Right lobe of liver (tissue), 6 donors: ENCODE results near the gene GATA2. TPM values are rescaled to one million over a fixed set of nuclear protein-coding genes. Genes with fewer than 3 reads are reported as not detected.
A peak's percentile ranks its signal among the peaks of the same experiment; 100 is the strongest.

ENCODE experiments used
- ATAC-seq, 4 donors: fragments of 200-7000 bp; cut with Tn5 transposase; one replicate each; pipeline ENCODE4 v1.9.1; 2020; ENCODE audit warnings: mild to moderate bottlenecking in 4 of 4, moderate library complexity in 4 of 4
- DNase-seq, 3 donors: peaks; one replicate each; pipeline ENCODE4 v3.0.0-alpha.2; 2020
- H3K27ac ChIP-seq, 3 donors: fragments of 200-600 bp; one replicate each; pipeline ENCODE4 v1.8.0; 2022
- H3K27me3 ChIP-seq, 2 donors: fragments of 200-600 bp; one replicate each; pipeline ENCODE4 v1.8.0; 2022
- H3K36me3 ChIP-seq, 4 donors: fragments of 200-600 bp; sonication (generic) in 1 of 4; one replicate each; pipeline versions ENCODE4 v1.5.1 to v1.8.0; 2017 to 2022; ENCODE audit warnings: control low read depth in 1 of 4
- H3K4me1 ChIP-seq, 4 donors: fragments of 200-600 bp; sonication (generic) in 1 of 4; one replicate each; pipeline versions ENCODE4 v1.5.1 to v1.8.0; 2017 to 2022; ENCODE audit warnings: control low read depth in 1 of 4
- H3K4me3 ChIP-seq, 3 donors: fragments of 200-600 bp; one replicate each; pipeline ENCODE4 v1.8.0; 2022
- H3K9me3 ChIP-seq, 4 donors: fragments of 200-600 bp; sonication (generic) in 1 of 4; one replicate each; pipeline versions ENCODE4 v1.5.1 to v1.8.0; 2017 to 2022; ENCODE audit warnings: control low read depth in 1 of 4
- CTCF ChIP-seq, 4 donors: fragments of 200-600 bp in 3 of 4; fragments of 450-650 bp in 1 of 4; IDR thresholded peaks; one replicate each; pipeline versions ENCODE4 v1.5.1 to v1.8.0; 2016 to 2022; ENCODE audit warnings: antibody characterized with exemption in 4 of 4, mild to moderate bottlenecking in 2 of 4
- POLR2A ChIP-seq: fragments of 450-650 bp; IDR thresholded peaks from one replicate; pipeline ENCODE4 v1.6.1; 2017; ENCODE audit warnings: antibody characterized with exemption, mild to moderate bottlenecking
- WGBS: methylation state at CpG from one replicate; pipeline ENCODE4 v1.1.6; 2018; ENCODE audit warnings: low coverage, low lambda C conversion rate; ENCODE audit not compliant: insufficient coverage; ENCODE audit errors: missing lambda C conversion rate; 5-methylcytosine and 5-hydroxymethylcytosine counted together
- intact Hi-C, 2 donors: fragments of 100-400 bp; cut with DNase I; formaldehyde crosslinking; loops; one replicate each; pipeline versions ENCODE4 v1.11.2 to v1.14.1; 2022
- total RNA-seq, 6 experiments: library from RNA; depleted of rRNA in 2 of 6; stranded (reverse); fragments of >200 nt in 2 of 6; fragmentation: NEBNext Ultra II Directional in 3 of 6; extraction: Animal tissue kit (Norgen Biotek cat#: 25700) in 3 of 6; gene quantifications; one replicate each; pipeline versions ENCODE4 v1.1.0 to v1.2.4, GENCODE V29; 2016 to 2023
- donor health status: DM: no; HTN: yes; CAD: no.
- donor health status: DM: no; HTN: no; CAD: no.
- donor health status: DM: no; HTN: no; CAD: no.
- donor health status: DM: no; HTN: yes; CAD: no.
- donor health status: DM: no; HTN: yes; CAD: no.

Gene GATA2
- total RNA-seq, 6 experiments from 2014 or later, result 0.60 to 1.3 (median 0.76) TPM

DNA sequence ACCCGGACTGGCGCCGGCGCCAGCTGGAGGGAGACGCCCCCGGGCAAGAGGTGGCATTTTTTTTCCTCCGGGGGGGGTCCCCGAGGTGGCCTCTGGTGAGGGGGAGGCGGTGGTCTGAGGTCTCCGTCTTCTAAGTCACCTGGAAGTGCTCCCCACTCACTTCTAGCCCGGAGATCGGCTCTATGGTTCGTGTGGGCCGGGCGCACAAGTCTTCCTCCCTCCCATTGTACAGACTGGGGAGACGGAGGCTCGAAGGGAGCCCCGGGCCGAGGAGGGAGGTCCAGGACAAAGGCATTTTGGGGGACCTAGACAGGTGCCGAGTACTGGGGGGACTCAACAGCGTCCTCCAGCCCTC, 4.4 kb downstream of the GATA2 start:
- TF ChIP-seq CTCF (IDR thresholded peaks at IDR 0.05) (no peak), POLR2A (no peak)
- H3K36me3 ChIP-seq, result no peaks in the 10 kb centered on the region
- no peaks in the 10 kb centered on the region for H3K9me3 ChIP-seq
- H3K4me3 ChIP-seq, result peak overlapping the region; percentile 32 to 47 (median 38)
- ATAC-seq (no peak), DNase-seq (no peak)
- WGBS, result 4% methylated on average over 11 of the region's 21 CpGs
- peaks cover 0 to 53% (median 5%) of the 10 kb centered on the region in 4 donors for H3K4me1 ChIP-seq
- peak overlapping the region in 2 of 3 donors; percentile 4 to 10 for H3K27ac ChIP-seq
- H3K27me3 ChIP-seq, result peaks cover 25 to 74% of the 10 kb centered on the region in 2 donors
- intact Hi-C loops, result no loop called here

GRCh38 chr3:128487813-128488635, 5.0 kb downstream of the GATA2 start:
- Histone ChIP-seq H3K4me3 (peak overlapping the region; percentile 37 to 51 (median 47)), H3K36me3 (no peaks in the 10 kb centered on the region), H3K27me3 (peaks cover 25 to 70% of the 10 kb centered on the region in 2 donors), H3K4me1 (peaks cover 0 to 53% (median 5%) of the 10 kb centered on the region in 4 donors), H3K9me3 (no peaks in the 10 kb centered on the region), H3K27ac (no peak overlapping the region)
- ATAC-seq, result peak; percentile 61 to 72 (median 67)
- WGBS, result 0% methylated on average over 9 of the region's 68 CpGs
- DNase-seq, result peak; percentile 77 to 83 (median 77)
- TF ChIP-seq POLR2A (peak; percentile 64), CTCF (IDR thresholded peaks at IDR 0.05) (no peak)
- intact Hi-C loops, result no loop called here

GRCh38 chr3:128487538-128487812, 5.5 kb downstream of the GATA2 start:
- Histone ChIP-seq H3K36me3 (no peaks in the 10 kb centered on the region), H3K27me3 (peaks cover 23 to 69% of the 10 kb centered on the region in 2 donors), H3K27ac (no peak overlapping the region), H3K4me3 (peak overlapping the region; percentile 37 to 51 (median 47)), H3K9me3 (no peaks in the 10 kb centered on the region), H3K4me1 (peaks cover 0 to 47% (median 5%) of the 10 kb centered on the region in 4 donors)
- DNase-seq (no peak), ATAC-seq (no peak)
- intact Hi-C loops, result no loop called here
- whole genome bisulfite sequencing, result 6% methylated on average over 3 of the region's 18 CpGs
- TF ChIP-seq POLR2A, result no peak
- TF ChIP-seq CTCF (IDR thresholded peaks at IDR 0.05), result no peak

GRCh38 chr3:128486681-128487537, 6.1 kb downstream of the GATA2 start:
- TF ChIP-seq CTCF (IDR thresholded peaks at IDR 0.05) (no peak), POLR2A (no peak)
- no peak for DNase-seq
- Histone ChIP-seq H3K27ac (no peak overlapping the region), H3K9me3 (no peaks in the 10 kb centered on the region), H3K27me3 (peaks cover 17 to 63% of the 10 kb centered on the region in 2 donors), H3K4me1 (peaks cover 0 to 42% (median 4%) of the 10 kb centered on the region in 4 donors), H3K4me3 (peak overlapping the region; percentile 37 to 51 (median 47)), H3K36me3 (no peaks in the 10 kb centered on the region)
- peak in 1 of 4 donors; percentile 6 for ATAC-seq
- 7% methylated on average over 3 of the region's 75 CpGs for WGBS
- intact Hi-C loops, result no loop called here
